GM13977 (cell line): ENCODE data around the gene CHST15.

Source experiments
- DNase-seq: peaks from one replicate; pipeline ENCODE4 v3.0.0; 2012; ENCODE audit warnings: low spot score
- CTCF ChIP-seq: IDR thresholded peaks from 2 replicates; pipeline ENCODE4 v1.5.1; 2012; ENCODE audit warnings: mild to moderate bottlenecking, control low read depth; ENCODE audit not compliant: insufficient read depth; ENCODE audit errors: extremely low read depth, missing control alignments
- in situ Hi-C: fragments of 300-500 bp; cut with MboI; formaldehyde crosslinking; loops from one replicate; pipeline ENCODE4 v1.12.0; 2022; ENCODE audit warnings: low sequenced_read_pairs, low pct_unique_long_range_greater_than_20kb, mixed read lengths, inconsistent platforms; ENCODE audit not compliant: unreplicated experiment

CHST15 gene

GRCh38 chr10:124005091-124005490 lies 88.3 kb downstream of the CHST15 start:
- TF ChIP-seq CTCF, result no peak
- in situ Hi-C loops, result no loop called here
- DNase-seq, result no peak

GRCh38 chr10:124004663-124005004 lies 88.8 kb downstream of the CHST15 start:
- in situ Hi-C loops, result no loop called here
- TF ChIP-seq CTCF, result no peak
- no peak for DNase-seq

GRCh38 chr10:124003871-124004662 lies 89.3 kb downstream of the CHST15 start:
- TF ChIP-seq CTCF, result no peak
- in situ Hi-C loops, result no loop called here
- DNase-seq, result no peak

- in situ Hi-C loops, result no loop called here
- TF ChIP-seq CTCF, result no peak
- DNase-seq, result no peak
Observed at GRCh38 chr10:124003481-124003870, 89.9 kb downstream of the CHST15 start.

- no peak for TF ChIP-seq CTCF
- in situ Hi-C loops, result no loop called here
- DNase-seq, result no peak
Observed at GRCh38 chr10:124003070-124003419, 90.4 kb downstream of the CHST15 start.

- TF ChIP-seq CTCF, result no peak
- no peak for DNase-seq
- in situ Hi-C loops, result no loop called here
Observed at GRCh38 chr10:124002391-124003069, 90.9 kb downstream of the CHST15 start.
